Heart right ventricle (tissue), 16 donors: ENCODE data around the gene PSMA7. TPM values are rescaled to one million over a fixed set of nuclear protein-coding genes. Genes with fewer than 3 reads are reported as not detected.

Experiments
- ATAC-seq, 8 donors: fragments of 200-7000 bp; cut with Tn5 transposase; one replicate each; pipeline ENCODE4 v1.9.1; 2020; ENCODE audit warnings: mild to moderate bottlenecking in 8 of 8, moderate library complexity in 8 of 8, moderate number of reproducible peaks in 1 of 8
- DNase-seq, 2 donors: peaks; one replicate each; pipeline ENCODE4 v3.0.0-alpha.2; 2020
- H3K27ac ChIP-seq, 10 donors: fragments of 200-600 bp; sonication (generic) in 2 of 10; one replicate each; pipeline versions ENCODE4 v1.5.0 to v1.8.0; 2020 to 2022; ENCODE audit warnings: mild to moderate bottlenecking in 3 of 10
- H3K27me3 ChIP-seq, 7 donors: fragments of 200-600 bp; one replicate each; pipeline ENCODE4 v1.8.0; 2021 to 2022; ENCODE audit warnings: mild to moderate bottlenecking in 2 of 7
- H3K36me3 ChIP-seq, 9 donors: fragments of 200-600 bp; sonication (generic) in 1 of 9; one replicate each; pipeline versions ENCODE4 v1.5.0 to v1.8.0; 2020 to 2022; ENCODE audit warnings: mild to moderate bottlenecking in 2 of 9
- H3K4me1 ChIP-seq, 9 donors: fragments of 200-600 bp; sonication (generic) in 1 of 9; one replicate each; pipeline versions ENCODE4 v1.5.0 to v1.8.0; 2020 to 2022; ENCODE audit warnings: mild to moderate bottlenecking in 4 of 9
- H3K4me3 ChIP-seq, 10 donors: fragments of 200-600 bp; sonication (generic) in 2 of 10; one replicate each; pipeline versions ENCODE4 v1.5.0 to v1.8.0; 2020 to 2022; ENCODE audit warnings: mild to moderate bottlenecking in 7 of 10, moderate library complexity in 2 of 10
- H3K9me3 ChIP-seq, 11 donors: fragments of 200-600 bp in 10 of 11; sonication (generic) in 2 of 11; one replicate each; pipeline versions ENCODE4 v1.5.0 to v1.8.0; 2013 to 2022; ENCODE audit warnings: mild to moderate bottlenecking in 2 of 11, control low read depth in 1 of 11, moderate library complexity in 1 of 11
- CTCF ChIP-seq, 9 donors: fragments of 200-600 bp; sonication (generic) in 2 of 9; IDR thresholded peaks; one replicate each; pipeline versions ENCODE4 v1.5.0 to v1.8.0; 2021 to 2022; ENCODE audit warnings: antibody characterized with exemption in 9 of 9, mild to moderate bottlenecking in 5 of 9, moderate library complexity in 1 of 9
- WGBS, 2 donors: extraction: QIAGEN DNeasy Blood & Tissue Kit; methylation state at CpG; one replicate each; pipeline ENCODE4 v1.1.7; 2013; ENCODE audit warnings: inconsistent platforms in 1 of 2; 5-methylcytosine and 5-hydroxymethylcytosine counted together
- intact Hi-C, 10 donors: fragments of 100-400 bp; cut with DNase I; formaldehyde crosslinking; loops; one replicate each; pipeline versions ENCODE4 v1.11.1 to v1.14.2; 2022
- polyA plus RNA-seq, 2 donors: library from polyadenylated mRNA; stranded (reverse); fragments of 200-250 nt; gene quantifications; one replicate each; pipeline ENCODE4 v1.2.3, GENCODE V29; 2013
- total RNA-seq, 10 donors: library from RNA; stranded (reverse); fragmentation: NEBNext Ultra II Directional in 3 of 10; extraction: Animal tissue kit (Norgen Biotek cat#: 25700) in 3 of 10; gene quantifications; one replicate each; pipeline versions ENCODE4 v1.2.1 to v1.2.4, GENCODE V29; 2021 to 2023
- donor health status: Arrhythmogenic right ventricular cardiomyopathy.
- donor health status: ischemic (EF 13 %, LVEDD 7.1; RV severe dilation, severe dysfunction).
- donor health status: healthy with polysubstance abuse.
- donor health status: DM: no; HTN: yes; CAD: no.
- donor health status: DM: no; HTN: no; CAD: no.
- donor health status: ischemic (EF 25% LVEDD 6.9; RV normal size, moderate dysfunction).
- donor health status: ischemic (EF 25% LVEDD 5.7; RV mildly dilated, moderate dysfunction).
- donor health status: healthy.
- donor health status: DM: yes; HTN: yes; CAD: no.
- donor health status: Ischemic cardiomyopathy.
- donor health status: ischemic (EF 35%, LVEDD 5.7; RV mildly dilated, moderate dysfunction).
- donor health status: nonischemic (EF 11% LVEDD 7.7; RV severe dilation, severe dysfunction).
- donor health status: DM: yes; HTN: yes; CAD: no.
- donor health status: PGD.
- donor health status: ischemic (EF 29% LVEDD 5.4; RV normal size, mild dysfunction).
- donor health status: nonischemic (EF 23%, LVEDD 6.1; RV moderate dilation, normal function).

The PSMA7 gene
- total and polyA plus RNA-seq, 12 donors = 143 to 567 (median 200) TPM

- Histone ChIP-seq H3K4me3 (peak within 1 kb of the TSS; percentile 65 to 94 (median 81)), H3K27me3 (peaks cover 0 to 15% (median 11%) of the 10 kb centered on the region in 7 donors), H3K27ac (peak within 1 kb of the TSS; percentile 85 to 99 (median 94)), H3K4me1 (peaks cover 5 to 57% (median 41%) of the 10 kb centered on the region in 9 donors), H3K9me3 (no peaks in the 10 kb centered on the region), H3K36me3 (peaks cover 0 to 30% (median 21%) of the 10 kb centered on the region in 9 donors)
- DNase-seq = peak; percentile 95 to 98
- TF ChIP-seq CTCF (IDR thresholded peaks at IDR 0.05) = no peak
- intact Hi-C loops = loop anchor here in 6 of 10 donors (1.0 to 5.0 kb wide), 5 partner anchors 15 to 56 kb away; partner anchors contain the start of genes TAF4 (in 2 of the 6), PSMA7 (in 1 of the 6) and SS18L1 (in 1 of the 6)
- ATAC-seq = peak; percentile 86 to 94 (median 90)
- 0 to 1% methylated on average over 75 to 121 of the region's 124 CpGs for WGBS, 2 donors
Observed at GRCh38 chr20:62121776-62122653, 21.2 kb downstream of the PSMA7 start, which contains the start of gene LSM14B. Gene LSM14B, plus strand, starts transcription at chr20:62122475. Its CDS starts 192 bp downstream, at chr20:62122667.

- Histone ChIP-seq H3K4me3 (peak overlapping the region; percentile 45 to 94 (median 72)), H3K27ac (peak overlapping the region; percentile 85 to 99 (median 94)), H3K36me3 (peaks cover 0 to 22% (median 14%) of the 10 kb centered on the region in 9 donors), H3K4me1 (peaks cover 5 to 59% (median 41%) of the 10 kb centered on the region in 9 donors), H3K27me3 (peaks cover 0 to 22% (median 15%) of the 10 kb centered on the region in 7 donors), H3K9me3 (no peaks in the 10 kb centered on the region)
- TF ChIP-seq CTCF (IDR thresholded peaks at IDR 0.05) = no peak
- intact Hi-C loops = loop anchor here in 4 of 10 donors (2.0 to 5.0 kb wide), 2 partner anchors 54 kb away; partner anchors contain the start of gene TAF4 (in 2 of the 4)
- no peak for DNase-seq
- ATAC-seq = peak in 4 of 8 donors; percentile 2 to 5 (median 4)
- 14 to 15% methylated on average over 45 of the region's 45 CpGs for WGBS, 2 donors
Observed at GRCh38 chr20:62120990-62121775, 22.0 kb downstream of the PSMA7 start.

- no peak for TF ChIP-seq CTCF (IDR thresholded peaks at IDR 0.05)
Observed at GRCh38 chr20:62120365-62120762, 22.8 kb downstream of the PSMA7 start.

More at GRCh38 chr20:62120365-62120762, 22.8 kb downstream of the PSMA7 start:
- H3K4me1 ChIP-seq = peaks cover 5 to 59% (median 41%) of the 10 kb centered on the region in 9 donors
- peak overlapping the region; percentile 51 to 99 (median 94) for H3K27ac ChIP-seq
- no peak for DNase-seq
- ATAC-seq = no peak
- 87 to 94% methylated on average over 5 of the region's 5 CpGs for WGBS, 2 donors
- intact Hi-C loops = loop anchor here in 4 of 10 donors (2.0 to 5.0 kb wide), 2 partner anchors 53 to 54 kb away; partner anchors contain the start of gene TAF4 (in 2 of the 4)
- H3K36me3 ChIP-seq = peaks cover 0 to 14% (median 5%) of the 10 kb centered on the region in 9 donors
- H3K4me3 ChIP-seq = no peak overlapping the region
- H3K27me3 ChIP-seq = peaks cover 0 to 24% (median 15%) of the 10 kb centered on the region in 7 donors
- no peaks in the 10 kb centered on the region for H3K9me3 ChIP-seq
